GM06990 (cell line): ENCODE data around the gene SEMA3F.

Experiments
- DNase-seq: peaks from one replicate; pipeline ENCODE4 v3.0.0-alpha.2; 2011; ENCODE audit not compliant: insufficient read length; ENCODE audit errors: extremely low read depth
- H3K27me3 ChIP-seq: replicated peaks from 2 replicates; pipeline ENCODE4 v1.6.0; 2011; ENCODE audit warnings: low read length; ENCODE audit not compliant: control insufficient read depth, insufficient read depth
- H3K36me3 ChIP-seq: 2 replicates; pipeline ENCODE4 v1.5.1; 2011; ENCODE audit warnings: low read length; ENCODE audit not compliant: control insufficient read depth, insufficient read depth
- H3K4me3 ChIP-seq: replicated peaks from 2 replicates; pipeline ENCODE4 v1.5.1; 2011; ENCODE audit warnings: low read depth, mild to moderate bottlenecking, control low read depth, low read length
- CTCF ChIP-seq: IDR thresholded peaks from 2 replicates; pipeline ENCODE4 v1.5.1; 2011; ENCODE audit warnings: low read length, control low read depth, mild to moderate bottlenecking, inconsistent platforms; ENCODE audit not compliant: insufficient read depth, poor library complexity, severe bottlenecking

The SEMA3F gene

GRCh38 chr3:50214824-50215223 is 59.7 kb downstream of the SEMA3F start:
- Histone ChIP-seq H3K36me3 (no peaks in the 10 kb centered on the region), H3K27me3 (no peaks in the 10 kb centered on the region; the same call in 1 of the 2 replicates)

GRCh38 chr3:50215529-50215928 is 60.4 kb downstream of the SEMA3F start:
- DNase-seq = no peak
- Histone ChIP-seq H3K27me3 (no peaks in the 10 kb centered on the region; the same call in 1 of the 2 replicates), H3K4me3 (no peak overlapping the region), H3K36me3 (no peaks in the 10 kb centered on the region)
- no peak for TF ChIP-seq CTCF

More at GRCh38 chr3:50214824-50215223, 59.7 kb downstream of the SEMA3F start:
- DNase-seq = no peak
- no peak overlapping the region for H3K4me3 ChIP-seq
- TF ChIP-seq CTCF = no peak

- DNase-seq = no peak
- no peak for TF ChIP-seq CTCF
- no peaks in the 10 kb centered on the region for H3K36me3 ChIP-seq
- H3K27me3 ChIP-seq = no peaks in the 10 kb centered on the region; the same call in 1 of the 2 replicates
- no peak overlapping the region for H3K4me3 ChIP-seq
Observed at GRCh38 chr3:50217681-50218080, 62.6 kb downstream of the SEMA3F start.

- TF ChIP-seq CTCF = no peak
- no peak overlapping the region for H3K4me3 ChIP-seq
- DNase-seq = no peak
- no peaks in the 10 kb centered on the region for H3K36me3 ChIP-seq
- H3K27me3 ChIP-seq = no peaks in the 10 kb centered on the region; the same call in 1 of the 2 replicates
Observed at GRCh38 chr3:50218448-50218847, 63.3 kb downstream of the SEMA3F start.

GRCh38 chr3:50219285-50219684 is 64.2 kb downstream of the SEMA3F start:
- no peak for DNase-seq
- H3K27me3 ChIP-seq = no peaks in the 10 kb centered on the region; the same call in 1 of the 2 replicates
- no peak for TF ChIP-seq CTCF
- H3K36me3 ChIP-seq = no peaks in the 10 kb centered on the region
- H3K4me3 ChIP-seq = no peak overlapping the region

GRCh38 chr3:50220109-50220508 is 65.0 kb downstream of the SEMA3F start:
- Histone ChIP-seq H3K36me3 (no peaks in the 10 kb centered on the region), H3K27me3 (no peaks in the 10 kb centered on the region; the same call in 1 of the 2 replicates)
- TF ChIP-seq CTCF = no peak

More at GRCh38 chr3:50220109-50220508, 65.0 kb downstream of the SEMA3F start:
- no peak for DNase-seq
- H3K4me3 ChIP-seq = no peak overlapping the region
